NCI-H2171 treated with DMSO at 0.1 percent for 48 hours (cell line): ENCODE data around the gene TRIM67.
A peak's percentile ranks its signal among the peaks of the same experiment; 100 is the strongest.
"Not testable (repeated sequence)": the region's sequence is repeated elsewhere in the genome, so short reads cannot be mapped to it uniquely, and the experiment has no call there.

Experiments
- DNase-seq: peaks from one replicate; lab custom pipeline; 2025; lab: John Stamatoyannopoulos, UW

TRIM67 gene

DNA sequence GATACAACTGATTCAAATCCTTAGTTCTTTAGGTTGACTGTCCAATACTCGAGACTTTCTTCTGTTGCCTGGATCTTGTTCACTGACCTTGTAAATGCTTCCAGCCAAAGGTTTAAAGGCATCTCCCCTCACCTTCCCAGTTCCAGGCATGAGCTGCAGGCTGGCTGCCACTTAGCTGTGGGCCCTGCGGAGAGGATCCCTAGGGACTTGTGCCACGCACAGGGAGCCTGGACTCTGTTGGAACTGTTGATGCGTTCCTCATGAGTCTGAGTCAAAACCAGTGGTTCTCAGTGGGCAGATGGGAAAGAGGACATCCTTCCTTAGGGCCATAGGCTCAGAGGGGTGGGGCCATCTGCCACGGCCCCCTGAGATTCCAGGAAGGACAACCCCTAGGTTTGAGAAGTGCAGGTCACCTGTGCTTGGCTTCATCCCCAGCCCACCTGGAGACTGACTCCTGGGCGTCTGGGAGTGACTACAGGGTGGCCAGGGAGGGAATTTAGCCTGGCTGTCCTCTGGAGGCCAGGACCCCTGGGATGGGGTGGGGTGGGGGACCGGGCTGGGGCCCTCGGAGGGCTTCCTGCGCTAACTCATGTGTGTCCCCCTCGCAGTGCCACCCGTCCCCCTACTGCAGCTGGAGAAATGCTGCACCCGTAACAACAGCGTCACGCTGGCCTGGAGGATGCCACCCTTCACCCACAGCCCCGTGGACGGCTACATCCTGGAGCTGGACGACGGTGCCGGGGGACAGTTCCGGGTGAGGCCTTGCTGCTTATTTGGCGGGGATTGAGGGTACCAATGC is 41.6 kb downstream of the TRIM67 start:
- no peak for DNase-seq

DNA sequence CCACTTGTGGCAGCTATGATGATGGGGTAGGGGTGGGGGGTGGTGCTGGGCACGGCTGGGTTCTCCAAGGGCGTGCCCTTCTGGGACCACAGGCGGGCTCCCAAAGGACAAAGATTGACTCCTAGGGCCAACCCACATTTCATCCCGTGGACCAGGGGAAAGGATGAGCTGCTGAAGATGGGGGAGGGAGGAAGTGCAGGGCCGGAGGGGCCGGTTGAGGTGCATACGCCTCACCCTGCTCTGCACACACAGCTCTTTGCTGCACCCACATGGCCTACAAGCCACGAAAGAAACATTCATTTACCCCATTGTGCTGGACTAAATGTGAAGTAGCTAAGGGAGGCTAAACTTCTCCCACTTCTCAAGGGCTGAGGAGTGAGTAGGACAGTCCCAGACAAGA is 45.0 kb downstream of the TRIM67 start:
- DNase-seq = no peak

DNA sequence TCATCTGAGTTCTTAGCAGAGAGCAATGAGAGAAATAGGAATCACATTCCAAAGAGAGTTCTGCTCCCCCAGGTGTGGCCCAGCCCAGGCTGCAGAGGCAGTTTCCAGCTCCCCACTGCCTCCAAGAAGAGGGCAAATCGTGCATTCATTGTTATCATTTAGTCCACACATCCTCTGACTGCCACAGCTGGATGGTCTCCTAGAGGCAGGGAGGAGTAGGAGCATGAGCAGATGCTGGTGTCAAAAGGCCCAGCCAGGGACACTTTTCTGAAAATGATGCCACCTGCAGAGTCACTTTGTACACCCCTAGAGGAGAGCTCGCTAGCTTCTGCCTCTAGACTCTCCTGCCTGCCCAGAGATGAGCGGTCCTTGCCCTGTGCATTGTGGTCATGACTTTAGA is 45.6 kb downstream of the TRIM67 start:
- no peak for DNase-seq

DNA sequence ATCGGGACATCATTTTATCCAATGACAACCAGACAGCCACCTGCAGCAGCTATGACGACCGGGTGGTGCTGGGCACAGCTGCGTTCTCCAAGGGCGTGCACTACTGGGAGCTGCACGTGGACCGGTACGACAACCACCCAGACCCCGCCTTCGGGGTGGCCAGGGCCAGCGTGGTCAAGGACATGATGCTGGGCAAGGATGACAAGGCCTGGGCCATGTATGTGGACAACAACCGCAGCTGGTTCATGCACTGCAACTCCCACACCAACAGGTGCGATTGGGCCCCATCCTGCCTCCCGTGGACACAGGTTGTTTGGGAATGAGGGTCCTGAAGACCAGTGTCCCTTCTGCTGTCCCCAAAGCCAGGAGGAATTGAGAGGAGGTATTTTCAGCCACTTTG is 47.1 kb downstream of the TRIM67 start:
- no peak for DNase-seq

DNA sequence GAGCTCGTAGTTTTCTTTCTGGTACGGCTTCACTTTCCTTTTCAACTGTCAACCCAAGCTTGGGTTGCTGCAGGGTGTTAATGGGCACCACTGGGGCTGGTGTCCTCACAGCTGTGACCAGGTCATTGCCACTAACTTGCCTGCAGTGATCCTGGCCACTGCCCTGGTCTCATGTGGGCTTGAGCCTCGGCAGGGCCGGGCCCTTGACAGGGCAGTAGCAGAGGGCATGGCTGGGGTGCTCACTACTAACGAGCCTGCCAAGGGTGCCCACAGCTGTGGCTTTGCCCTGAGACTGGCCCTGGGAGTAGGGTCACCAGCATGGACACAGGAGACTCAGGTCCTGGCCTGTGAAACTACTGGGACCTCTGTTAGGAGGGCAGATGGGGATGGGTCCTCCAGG is 47.7 kb downstream of the TRIM67 start:
- no peak for DNase-seq

DNA sequence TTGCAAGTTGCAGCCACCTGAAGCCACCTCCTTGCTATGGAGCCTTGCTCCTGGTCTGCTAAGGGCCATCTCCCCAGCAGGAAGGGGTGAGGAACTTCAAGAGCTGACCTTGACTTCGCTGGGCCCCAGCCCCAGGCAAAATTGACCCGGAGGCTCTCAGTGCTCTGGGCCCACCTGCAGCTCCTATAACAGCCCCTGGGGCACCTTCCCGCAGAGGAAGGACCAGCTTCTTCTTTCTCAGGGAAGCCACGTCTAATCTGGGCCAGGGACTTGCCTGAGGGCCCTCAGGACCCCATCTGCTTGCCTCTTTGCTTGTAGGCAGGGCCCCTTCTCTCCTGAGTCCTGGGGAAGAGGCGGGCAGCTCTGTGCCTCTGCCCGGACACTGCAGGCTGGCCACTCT is 48.3 kb downstream of the TRIM67 start:
- DNase-seq = no peak

DNA sequence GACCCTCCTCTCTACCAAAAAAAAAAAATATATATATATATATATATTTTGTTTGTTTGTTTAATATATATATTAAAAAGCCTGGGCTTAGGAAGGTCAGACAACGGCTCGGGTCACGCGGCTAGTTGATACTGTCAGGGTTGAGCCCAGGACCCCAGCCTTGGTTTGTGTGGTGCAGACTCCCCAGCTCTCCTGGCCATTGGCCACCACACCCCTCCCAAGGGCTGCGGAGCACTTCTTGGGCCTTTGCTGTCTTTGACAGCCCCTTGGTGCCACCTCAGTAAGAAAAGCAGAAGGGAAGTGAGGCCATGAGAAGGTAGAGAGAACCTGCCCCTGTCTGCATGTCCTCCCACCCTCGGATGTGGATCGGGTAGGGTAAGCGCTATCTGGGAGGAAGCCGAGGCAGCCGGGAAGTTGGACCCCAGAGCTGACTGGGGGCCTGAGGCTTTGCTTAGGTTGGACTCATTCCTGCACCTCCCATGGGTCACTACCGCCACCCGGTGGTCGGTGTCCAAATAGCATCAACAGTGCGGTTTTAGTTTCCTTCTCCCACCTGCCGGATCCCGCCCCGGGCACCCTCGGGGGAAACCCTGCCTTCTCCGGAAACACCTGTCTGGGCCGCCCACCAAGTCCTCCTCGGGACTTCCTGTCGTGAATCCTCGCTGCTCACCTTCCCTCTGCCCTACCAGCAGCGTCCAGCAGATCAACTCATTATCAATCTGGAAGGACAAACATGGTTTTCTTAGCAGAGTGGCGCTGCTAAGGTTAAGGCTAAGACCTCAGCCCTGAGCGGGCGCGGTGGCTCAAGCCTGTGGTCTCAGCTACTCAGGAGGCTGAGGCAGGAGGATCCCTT is 49.4 kb downstream of the TRIM67 start:
- peak; percentile 83 for DNase-seq

DNA sequence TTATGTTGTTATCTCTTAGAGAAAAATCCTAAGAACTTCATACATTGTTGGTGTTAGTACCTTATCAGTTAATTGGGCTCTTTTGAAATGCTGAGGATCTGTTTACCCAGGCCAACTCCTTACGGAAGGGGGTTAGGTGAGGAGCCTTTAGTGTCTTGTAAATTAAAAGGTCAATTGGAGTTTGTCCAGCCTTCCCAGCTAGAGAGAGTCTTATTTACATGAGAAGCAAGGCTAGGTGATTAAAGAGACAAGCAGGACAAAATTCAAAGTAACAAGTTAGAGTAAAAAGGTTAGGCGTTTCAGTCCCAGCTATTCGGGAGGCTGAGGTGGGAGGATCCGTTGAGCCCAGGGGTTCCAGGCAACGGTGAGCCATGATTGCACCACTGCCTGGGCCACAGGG is 50.4 kb downstream of the TRIM67 start:
- DNase-seq = not testable (repeated sequence)

DNA sequence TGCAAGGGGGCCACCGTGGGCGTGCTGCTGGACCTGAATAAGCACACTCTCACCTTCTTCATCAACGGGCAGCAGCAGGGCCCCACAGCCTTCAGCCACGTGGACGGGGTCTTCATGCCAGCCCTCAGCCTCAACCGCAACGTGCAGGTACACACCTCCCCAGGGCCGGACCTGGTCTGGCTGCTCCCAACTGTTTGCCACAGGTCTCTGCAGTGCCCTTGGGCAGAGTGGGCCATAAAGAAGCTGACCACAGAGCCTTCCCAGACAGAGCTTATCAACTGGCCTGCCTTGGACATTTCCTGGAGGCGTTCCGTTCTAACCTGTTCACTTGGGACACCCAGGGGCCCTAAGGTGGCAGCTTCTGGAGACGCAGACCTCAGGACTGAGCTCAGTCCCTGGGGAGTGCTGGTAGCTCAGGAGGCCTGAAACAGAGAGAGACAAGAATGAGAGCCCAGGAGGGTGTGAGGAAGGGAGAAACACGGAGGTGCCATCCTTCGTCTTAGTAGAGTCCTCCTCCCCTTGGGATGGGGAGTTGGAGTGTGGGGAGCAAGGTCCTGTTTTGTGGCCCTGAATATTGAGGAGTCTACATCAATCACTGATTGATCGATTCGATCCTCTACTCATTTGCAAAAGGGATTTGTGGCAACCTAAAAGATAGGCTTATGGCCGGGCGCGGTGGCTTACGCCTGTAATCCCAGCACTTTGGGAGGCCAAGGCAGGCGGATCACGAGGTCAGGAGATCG is 52.1 kb downstream of the TRIM67 start:
- DNase-seq = no peak

DNA sequence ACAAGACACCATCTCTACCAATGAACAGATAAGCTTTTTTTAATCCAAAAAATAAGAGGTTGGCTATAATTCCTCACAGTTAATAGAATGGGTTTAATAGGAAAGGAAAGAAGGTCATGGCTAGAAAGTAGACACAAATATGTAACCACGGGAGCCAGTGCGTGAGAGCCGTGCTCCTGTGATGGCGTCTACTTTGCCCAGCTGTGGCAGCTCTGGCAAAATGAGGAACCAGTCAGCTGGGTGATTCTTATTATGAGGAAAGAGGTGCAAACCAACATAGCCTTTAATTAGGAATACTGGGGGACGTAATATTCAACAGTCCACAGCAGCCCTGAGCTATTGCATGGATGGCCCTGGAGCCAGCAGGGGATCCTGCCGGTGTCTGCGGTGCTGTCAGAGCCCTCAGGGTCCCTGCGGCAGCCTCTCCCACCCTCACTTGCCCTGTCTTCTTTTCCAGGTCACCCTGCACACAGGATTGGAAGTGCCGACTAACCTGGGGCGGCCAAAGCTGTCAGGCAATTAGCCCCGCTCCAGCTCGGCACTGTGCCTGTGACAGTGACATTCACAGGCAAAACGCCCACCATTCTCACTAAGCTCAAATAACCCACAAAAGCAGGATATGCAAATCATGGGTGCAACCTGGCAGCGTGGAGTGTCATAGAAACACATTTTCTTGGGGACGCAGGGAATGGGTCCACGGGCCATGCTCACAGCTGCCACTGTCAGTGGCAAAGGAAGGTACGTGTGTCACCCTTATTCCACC is 53.2 kb downstream of the TRIM67 start:
- DNase-seq = no peak

DNA sequence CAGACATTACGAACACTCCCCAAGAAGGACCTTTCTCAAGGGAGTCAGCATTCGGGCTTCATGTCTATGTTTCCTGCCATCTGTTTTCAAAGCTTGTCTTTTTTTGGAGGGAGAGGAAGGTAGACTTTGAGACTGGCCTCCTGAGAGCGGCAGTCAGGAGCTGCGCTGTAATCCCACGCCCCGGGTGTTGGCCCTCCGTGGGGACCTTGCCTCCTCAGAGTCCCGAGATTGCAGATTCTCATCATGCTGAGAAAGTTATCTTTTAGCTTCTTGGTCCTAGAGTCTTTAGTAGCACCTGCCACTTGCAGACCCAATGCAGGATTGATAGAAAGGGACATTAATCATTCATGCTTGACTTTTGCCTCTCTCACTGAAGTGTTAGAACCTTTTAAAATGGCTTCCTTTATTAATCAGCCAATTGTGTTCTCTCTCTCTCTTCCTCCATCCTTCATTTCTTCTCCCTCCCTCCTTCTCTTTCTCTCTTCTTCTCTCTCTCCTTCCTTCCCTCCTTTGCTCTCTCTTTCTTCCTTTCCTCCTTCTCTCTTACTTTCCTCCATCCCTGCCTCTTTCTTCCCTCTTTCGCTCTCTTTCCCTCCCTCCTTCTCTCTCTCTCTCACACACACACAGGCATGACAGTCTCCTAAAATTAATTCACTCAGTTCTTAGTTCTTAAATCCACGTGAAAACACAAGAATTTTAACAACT is 54.0 kb downstream of the TRIM67 start:
- no peak for DNase-seq

DNA sequence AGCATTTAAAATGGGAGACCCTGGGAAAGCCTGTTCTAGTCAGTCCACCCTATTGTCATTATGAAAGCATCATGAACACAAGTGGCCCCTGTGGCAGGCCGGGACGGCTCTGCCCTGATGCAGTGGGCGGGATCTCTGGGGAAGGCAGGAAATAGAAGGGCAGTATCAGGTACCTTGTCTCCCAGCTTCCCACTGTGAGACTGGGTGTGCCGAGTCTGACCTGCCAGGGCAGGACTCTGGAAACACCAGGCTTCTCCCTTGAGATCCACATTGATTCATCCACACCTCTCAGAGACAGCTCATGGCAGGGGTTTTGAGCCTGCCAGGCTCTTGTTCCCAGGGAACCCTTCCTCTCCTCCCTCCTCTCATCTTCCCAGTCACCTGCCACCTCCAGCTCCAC is 54.6 kb downstream of the TRIM67 start:
- DNase-seq = peak; percentile 4

DNA sequence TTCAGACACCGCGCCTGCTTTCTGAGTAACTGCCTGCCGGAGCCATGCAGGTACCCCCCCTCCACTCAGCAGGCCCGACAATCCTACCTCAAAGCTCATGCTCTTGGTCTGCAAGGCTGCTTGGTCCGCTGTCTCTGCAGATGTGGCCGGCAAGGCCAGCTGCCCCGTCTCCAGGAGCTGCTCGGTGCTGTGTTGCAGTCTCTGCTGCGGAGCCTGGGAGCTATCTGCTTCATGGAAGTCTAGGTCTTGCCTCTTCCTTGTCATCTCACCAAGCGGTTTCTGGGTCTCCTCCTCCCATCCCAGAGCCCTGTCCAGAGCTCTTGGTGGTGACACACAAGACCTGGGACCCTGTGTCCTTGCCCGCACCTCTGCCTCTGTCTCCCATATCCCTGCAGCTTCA is 55.2 kb downstream of the TRIM67 start:
- DNase-seq = no peak

DNA sequence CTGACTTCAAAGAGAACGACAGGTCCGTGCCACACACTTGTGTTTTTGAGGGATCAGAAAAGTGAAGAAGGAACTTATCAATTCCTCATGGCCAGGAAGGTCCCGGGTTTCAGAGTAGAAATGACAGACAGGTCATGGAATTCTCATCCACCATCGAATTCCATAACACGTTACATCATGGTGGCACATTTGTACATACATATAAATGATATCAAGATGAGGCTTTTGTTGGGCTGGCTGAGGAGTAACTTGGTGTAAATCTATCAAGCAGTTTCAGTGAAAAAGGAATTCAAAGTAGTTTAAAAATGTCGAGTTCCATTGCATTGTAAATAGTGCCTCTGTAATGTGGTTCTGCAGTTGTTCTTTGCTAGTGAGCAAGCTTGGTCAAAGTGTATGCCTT is 56.2 kb downstream of the TRIM67 start:
- DNase-seq = no peak

DNA sequence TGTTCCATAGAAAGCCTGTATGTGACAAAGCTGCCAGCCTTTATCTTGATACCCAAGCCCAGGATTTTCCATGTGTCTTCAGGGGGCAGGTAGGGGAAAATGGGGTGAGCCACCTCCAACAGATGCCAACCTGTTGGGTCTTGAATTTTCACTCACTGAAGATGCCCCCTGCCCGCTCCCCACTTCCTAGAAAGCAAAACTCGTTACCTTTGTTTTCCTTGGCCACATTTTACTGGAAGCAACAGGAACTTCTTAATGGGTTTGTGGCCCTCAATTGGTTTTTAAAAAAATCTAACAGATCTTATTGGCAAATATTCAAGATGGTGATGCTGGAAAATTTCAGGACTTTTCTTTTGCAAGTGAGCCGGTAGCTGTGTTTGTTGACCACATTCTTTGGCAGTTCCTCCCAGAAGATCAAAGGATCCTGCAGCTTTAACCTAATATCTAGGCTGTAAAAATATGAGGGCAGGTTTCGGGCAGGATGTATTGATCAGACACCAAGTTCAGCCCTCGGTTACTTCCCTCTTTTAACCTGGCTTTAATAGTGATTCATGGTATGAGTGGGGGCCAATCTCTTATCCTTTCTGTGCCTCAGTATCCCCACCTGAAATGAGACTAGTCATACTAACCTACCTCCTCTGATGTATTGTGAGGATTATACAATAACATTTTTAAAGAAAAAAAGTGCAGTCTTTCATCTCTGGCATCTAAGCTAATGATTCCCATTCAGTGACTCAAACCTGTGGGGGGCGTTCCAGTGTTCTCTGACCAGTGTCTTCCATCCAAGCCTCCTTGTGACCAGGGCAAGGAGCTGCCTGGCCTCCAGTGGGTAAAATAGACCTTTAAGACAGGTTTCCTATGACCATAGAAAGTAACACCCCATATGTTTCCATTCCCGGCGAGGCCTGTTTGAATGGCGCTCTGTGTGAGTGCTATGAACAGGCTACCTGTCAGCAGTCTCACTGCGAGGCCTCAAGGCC is 57.9 kb downstream of the TRIM67 start:
- no peak for DNase-seq

DNA sequence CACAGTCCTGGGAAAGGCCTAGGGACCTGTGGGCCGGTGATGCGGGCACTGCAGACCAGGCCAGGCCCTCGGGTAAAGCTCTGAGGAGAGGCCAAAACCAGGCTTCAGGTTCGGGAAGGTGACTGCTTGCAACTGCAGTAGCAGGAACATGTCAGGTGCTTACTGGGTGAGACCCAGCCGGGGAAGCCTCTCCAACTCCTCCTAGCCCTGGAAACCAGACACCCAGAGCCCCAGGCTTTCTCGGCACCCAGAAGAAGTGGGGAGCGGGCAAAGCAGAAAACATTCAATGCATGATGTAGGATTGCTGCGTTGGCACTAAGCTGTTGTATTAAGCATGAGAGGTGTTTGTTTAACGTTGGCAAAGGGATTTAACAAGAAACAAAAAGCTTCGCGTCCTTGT is 58.9 kb downstream of the TRIM67 start:
- no peak for DNase-seq

DNA sequence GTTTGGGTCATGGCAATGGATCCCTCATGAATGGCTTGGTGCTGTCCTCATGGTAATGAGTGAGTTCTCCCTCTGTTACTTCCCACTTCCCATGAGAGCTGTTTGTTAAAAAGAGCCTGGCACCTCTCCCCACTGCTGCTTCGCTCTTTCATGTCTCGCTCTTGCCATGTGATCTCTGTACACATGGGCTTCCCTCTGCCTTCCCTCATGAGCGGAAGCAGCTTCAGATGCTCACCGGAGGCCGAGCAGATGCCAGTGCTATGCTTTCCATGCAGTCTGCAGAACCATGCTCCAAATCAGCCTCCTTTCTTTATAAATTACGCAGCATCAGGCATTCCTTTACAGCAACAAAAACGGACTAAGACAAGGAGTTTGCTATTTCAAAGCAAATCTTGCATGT is 64.3 kb downstream of the TRIM67 start:
- no peak for DNase-seq

DNA sequence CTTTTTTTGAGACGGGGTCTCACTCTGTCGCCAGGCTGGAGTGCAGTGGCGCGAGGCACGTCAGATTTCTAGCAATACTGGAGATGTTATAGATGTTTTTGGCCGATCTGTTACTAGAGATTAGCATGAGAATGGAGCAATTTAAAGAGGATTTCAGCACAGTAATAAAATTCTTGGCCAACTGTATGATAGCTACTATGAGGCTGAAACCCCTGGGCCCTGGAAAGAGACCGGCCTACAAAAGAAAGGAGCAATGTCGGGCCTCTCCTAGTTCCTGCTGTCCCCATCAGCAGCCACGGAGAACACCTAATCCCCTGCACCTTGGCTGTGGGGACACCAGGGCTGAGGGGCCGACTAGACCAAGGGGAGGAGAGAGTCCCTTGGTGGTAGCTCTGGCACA is 69.7 kb downstream of the TRIM67 start:
- DNase-seq = no peak

DNA sequence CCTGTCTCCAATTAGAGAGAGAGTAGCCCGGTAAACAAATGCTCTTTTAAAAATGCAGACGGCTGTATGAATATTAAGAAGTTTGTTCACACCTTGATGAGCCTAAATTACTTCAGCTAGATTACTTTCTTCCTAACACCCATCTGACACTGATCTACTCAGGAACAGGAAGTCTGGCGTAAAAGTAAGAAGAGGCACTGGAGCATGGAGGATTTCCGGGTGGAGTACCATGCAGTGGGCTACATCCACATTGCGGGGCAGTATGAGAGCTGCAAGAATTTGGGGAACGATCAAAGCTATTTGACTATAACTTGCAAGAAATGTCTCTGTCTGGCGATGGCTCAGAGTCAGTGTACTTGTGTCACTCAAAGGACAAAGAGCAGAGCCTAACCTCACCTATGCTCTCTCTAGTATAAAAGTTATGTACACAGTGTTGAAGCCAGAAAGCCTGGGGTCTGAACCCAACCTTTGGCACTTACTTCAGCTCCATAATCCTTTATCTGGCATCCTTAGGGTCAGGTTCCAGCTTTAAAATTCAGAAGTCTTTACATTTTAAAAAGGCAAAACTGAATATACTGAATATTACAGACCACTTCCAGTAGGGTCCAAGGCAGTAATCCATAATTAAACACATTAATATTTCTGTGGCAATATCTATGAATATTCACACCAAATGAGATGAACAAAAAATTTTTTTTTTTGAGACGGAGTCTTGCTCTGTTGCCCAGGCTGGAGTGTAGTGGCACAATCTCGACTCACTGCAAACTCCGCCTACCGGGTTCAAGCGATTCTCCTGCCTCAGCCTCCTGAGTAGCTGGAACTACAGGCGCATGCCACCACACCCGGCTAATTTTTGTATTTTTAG is 71.2 kb downstream of the TRIM67 start:
- DNase-seq = peak; percentile 6
